Measurements from ENCODE around the gene NEDD4L.

DNA sequence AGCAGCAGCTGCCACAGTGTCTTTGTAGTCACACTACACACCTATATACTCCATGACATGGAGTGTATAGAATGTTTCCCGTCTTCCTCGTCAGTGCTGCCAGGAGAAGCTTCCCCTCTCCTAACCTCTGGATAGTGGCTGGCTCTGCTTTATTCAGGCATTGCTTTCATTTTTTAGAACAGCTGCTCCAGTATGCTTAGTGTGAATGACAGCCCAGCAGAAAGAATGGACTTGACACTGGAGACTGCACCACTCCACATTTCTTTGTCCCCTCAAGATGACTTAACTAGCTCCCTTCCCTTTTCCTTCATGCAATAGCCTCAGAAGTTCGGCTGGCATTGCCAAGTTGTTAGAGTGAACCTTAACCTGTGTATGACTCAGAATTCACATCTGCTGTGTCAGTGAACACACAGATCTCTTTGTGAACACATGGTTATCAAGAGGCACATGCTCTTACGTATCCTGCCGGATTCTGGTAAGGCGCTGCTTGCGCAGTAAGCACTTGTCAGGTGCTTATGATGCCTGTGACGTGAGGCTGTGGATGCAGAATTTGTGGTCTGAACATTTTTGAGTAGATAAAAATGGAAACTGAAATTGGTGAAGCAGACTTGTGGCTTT lies 73.9 kb downstream of the NEDD4L start:
- TF ChIP-seq SUZ12 (IDR thresholded peaks at IDR 0.05; ENCODE audit: extremely low read depth, insufficient read depth, insufficient read length) (no peak), ZNF274 (IDR thresholded peaks at IDR 0.05; ENCODE audit: low read depth, low read length) (no peak)

Data from NT2/D1 (cell line).